ENCODE results near the gene PCDHB16.
A peak's percentile ranks its signal among the peaks of the same experiment; 100 is the strongest.
"Not testable (repeated sequence)": the region's sequence is repeated elsewhere in the genome, so short reads cannot be mapped to it uniquely, and the experiment has no call there.

PCDHB16 gene

DNA sequence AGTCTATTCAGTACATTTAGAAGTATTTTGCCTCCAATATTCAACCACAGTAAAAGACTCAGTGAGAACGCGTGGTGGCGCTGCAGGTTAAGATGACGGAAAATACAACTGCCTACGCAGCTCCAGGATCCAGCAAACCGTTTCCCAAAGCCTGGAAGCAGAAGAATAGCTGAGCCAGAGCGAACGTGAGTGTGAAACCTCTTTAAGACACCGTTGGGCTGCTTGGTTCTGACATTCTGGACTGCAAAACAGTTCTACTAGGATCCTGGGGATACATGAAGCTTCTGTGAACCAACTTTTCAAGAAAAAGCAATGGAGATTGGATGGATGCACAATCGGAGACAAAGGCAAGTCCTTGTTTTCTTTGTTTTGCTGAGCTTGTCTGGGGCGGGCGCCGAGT is at the start of gene PCDHB16:
TSS of gene PCDHB16 (plus strand) at position 140 of the 400 bp plus-strand sequence. CDS start at position 313, 173 bp downstream.
- DNase-seq (ENCODE audit: low spot score): no peak
- Histone ChIP-seq H3K27ac (peak within 1 kb of the TSS; percentile 39 to 46), H3K4me3 (peak within 1 kb of the TSS; percentile 61)
- TF ChIP-seq, protein P1, sequence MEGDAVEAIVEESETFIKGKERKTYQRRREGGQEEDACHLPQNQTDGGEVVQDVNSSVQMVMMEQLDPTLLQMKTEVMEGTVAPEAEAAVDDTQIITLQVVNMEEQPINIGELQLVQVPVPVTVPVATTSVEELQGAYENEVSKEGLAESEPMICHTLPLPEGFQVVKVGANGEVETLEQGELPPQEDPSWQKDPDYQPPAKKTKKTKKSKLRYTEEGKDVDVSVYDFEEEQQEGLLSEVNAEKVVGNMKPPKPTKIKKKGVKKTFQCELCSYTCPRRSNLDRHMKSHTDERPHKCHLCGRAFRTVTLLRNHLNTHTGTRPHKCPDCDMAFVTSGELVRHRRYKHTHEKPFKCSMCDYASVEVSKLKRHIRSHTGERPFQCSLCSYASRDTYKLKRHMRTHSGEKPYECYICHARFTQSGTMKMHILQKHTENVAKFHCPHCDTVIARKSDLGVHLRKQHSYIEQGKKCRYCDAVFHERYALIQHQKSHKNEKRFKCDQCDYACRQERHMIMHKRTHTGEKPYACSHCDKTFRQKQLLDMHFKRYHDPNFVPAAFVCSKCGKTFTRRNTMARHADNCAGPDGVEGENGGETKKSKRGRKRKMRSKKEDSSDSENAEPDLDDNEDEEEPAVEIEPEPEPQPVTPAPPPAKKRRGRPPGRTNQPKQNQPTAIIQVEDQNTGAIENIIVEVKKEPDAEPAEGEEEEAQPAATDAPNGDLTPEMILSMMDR (IDR thresholded peaks at IDR 0.05): no peak

DNA sequence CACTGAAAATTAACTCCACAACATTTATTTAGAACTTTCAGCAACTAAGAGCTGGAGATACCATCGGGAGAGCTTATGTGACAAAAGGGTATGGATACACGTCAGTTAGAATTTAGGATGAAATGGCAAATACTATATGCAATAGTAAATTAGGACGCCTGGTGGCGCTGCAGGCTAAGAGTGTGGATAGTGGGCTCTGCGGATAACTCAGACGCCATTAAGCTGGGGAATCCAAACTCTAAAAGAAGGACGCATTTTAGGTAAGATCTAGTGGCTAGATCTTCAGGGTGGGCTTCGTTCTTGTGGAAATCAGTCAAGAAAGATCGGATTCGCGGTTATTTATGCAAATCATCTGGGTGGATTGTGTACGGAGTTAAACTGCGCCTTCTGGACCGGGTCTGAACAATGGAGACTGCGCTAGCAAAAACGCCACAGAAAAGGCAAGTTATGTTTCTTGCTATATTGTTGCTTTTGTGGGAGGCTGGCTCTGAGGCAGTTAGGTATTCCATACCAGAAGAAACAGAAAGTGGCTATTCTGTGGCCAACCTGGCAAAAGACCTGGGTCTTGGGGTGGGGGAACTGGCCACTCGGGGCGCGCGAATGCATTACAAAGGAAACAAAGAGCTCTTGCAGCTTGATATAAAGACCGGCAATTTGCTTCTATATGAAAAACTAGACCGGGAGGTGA is 47.0 kb upstream of the PCDHB16 start, which contains the start of gene PCDHB5:
TSS of gene PCDHB5 (plus strand) at position 177 of the 688 bp plus-strand sequence. CDS start at position 406, 229 bp downstream.
- TF ChIP-seq, protein P1 (IDR thresholded peaks at IDR 0.05): peak; percentile 18
- Histone ChIP-seq H3K27ac (no peak within 1 kb of the TSS), H3K4me3 (peak within 1 kb of the TSS; percentile 52)
- no peak for DNase-seq (ENCODE audit: low spot score)

DNA sequence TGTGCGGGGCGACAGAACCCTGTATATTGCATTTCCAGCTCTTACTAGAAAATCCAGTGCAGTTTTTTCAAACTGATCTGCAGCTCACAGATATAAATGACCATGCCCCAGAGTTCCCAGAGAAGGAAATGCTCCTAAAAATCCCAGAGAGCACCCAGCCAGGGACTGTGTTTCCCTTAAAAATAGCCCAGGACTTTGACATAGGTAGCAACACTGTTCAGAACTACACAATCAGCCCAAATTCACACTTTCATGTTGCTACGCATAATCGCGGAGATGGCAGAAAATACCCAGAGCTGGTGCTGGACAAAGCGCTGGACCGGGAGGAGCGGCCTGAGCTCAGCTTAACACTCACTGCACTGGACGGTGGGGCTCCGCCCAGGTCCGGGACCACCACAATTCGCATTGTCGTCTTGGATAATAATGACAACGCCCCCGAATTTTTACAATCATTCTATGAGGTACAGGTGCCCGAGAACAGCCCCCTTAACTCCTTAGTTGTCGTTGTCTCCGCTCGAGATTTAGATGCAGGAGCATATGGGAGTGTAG is 46.4 kb upstream of the PCDHB16 start:
- peak overlapping the region; percentile 52 for H3K4me3 ChIP-seq
- H3K27ac ChIP-seq: no peak overlapping the region
- TF ChIP-seq, protein P1 (IDR thresholded peaks at IDR 0.05): no peak
- no peak for DNase-seq (ENCODE audit: low spot score)

DNA sequence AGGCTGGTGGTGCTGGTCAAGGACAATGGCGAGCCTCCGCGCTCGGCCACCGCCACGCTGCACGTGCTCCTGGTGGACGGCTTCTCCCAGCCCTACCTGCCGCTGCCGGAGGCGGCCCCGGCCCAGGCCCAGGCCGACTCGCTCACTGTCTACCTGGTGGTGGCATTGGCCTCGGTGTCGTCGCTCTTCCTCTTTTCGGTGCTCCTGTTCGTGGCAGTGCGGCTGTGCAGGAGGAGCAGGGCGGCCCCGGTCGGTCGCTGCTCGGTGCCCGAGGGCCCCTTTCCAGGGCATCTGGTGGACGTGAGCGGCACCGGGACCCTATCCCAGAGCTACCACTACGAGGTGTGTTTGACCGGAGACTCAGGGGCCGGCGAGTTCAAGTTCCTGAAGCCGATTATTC is 44.8 kb upstream of the PCDHB16 start:
- H3K27ac ChIP-seq; DNase-seq (ENCODE audit: low spot score); H3K4me3 ChIP-seq: not testable (repeated sequence)

DNA sequence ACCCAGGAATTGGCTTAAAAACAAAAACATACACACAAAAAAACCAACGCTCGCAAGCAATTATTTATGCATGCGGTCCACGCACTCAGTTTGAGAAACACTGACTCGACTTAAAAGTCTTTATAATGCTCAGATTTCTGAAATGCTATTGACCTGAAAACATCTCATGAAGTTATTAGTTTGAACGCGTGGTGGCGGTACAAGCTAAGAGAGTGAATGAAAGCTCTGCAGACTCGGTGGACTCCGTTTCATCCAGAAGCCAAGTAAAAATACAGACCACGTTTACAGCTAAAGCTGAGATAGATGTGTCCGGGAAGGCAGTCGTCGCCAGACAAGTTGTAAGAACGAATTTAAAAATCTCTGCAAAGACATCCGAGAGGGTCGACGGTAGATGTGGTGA is 32.4 kb upstream of the PCDHB16 start, which contains the start of gene PCDHB6:
TSS of gene PCDHB6 (plus strand) at position 246 of the 400 bp plus-strand sequence. CDS start 201 bp downstream, outside the sequence.
- Histone ChIP-seq H3K4me3 (peak within 1 kb of the TSS; percentile 54), H3K27ac (no peak within 1 kb of the TSS)
- TF ChIP-seq, protein P1 (IDR thresholded peaks at IDR 0.05): no peak
- DNase-seq (ENCODE audit: low spot score): no peak

DNA sequence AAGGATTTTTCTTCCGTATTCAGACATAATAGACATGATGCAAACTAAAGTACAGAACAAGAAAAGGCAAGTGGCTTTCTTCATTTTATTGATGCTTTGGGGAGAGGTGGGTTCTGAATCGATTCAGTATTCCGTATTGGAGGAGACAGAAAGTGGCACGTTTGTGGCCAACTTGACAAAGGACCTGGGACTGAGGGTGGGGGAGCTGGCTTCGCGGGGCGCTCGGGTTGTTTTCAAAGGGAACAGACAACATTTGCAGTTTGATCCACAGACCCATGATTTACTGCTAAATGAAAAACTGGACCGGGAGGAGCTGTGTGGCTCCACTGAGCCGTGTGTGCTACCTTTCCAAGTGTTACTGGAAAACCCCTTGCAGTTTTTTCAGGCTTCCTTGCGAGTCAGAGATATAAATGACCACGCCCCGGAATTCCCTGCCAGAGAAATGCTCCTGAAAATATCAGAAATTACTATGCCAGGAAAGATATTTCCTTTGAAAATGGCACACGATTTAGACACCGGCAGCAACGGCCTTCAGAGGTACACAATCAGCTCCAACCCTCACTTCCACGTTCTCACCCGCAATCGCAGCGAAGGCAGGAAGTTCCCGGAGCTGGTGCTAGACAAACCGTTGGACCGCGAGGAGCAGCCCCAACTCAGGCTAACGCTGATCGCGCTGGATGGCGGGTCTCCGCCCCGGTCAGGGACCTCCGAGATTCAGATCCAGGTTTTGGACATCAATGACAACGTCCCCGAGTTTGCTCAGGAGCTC is 31.8 kb upstream of the PCDHB16 start:
- Histone ChIP-seq H3K27ac (no peak overlapping the region), H3K4me3 (peak overlapping the region; percentile 54)
- DNase-seq (ENCODE audit: low spot score): no peak
- TF ChIP-seq, protein P1 (IDR thresholded peaks at IDR 0.05): no peak

DNA sequence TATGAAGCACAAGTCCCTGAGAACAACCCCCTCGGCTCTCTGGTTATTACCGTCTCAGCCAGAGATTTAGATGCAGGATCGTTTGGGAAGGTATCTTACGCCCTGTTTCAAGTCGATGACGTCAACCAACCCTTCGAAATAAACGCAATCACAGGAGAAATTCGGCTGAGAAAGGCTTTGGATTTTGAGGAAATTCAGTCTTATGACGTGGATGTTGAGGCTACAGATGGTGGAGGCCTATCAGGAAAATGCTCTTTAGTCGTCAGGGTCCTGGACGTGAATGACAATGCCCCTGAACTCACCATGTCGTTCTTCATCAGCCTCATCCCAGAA is 31.2 kb upstream of the PCDHB16 start:
- Histone ChIP-seq H3K27ac (no peak overlapping the region), H3K4me3 (peak overlapping the region; percentile 54)
- no peak for DNase-seq (ENCODE audit: low spot score)
- TF ChIP-seq, protein P1 (IDR thresholded peaks at IDR 0.05): no peak

DNA sequence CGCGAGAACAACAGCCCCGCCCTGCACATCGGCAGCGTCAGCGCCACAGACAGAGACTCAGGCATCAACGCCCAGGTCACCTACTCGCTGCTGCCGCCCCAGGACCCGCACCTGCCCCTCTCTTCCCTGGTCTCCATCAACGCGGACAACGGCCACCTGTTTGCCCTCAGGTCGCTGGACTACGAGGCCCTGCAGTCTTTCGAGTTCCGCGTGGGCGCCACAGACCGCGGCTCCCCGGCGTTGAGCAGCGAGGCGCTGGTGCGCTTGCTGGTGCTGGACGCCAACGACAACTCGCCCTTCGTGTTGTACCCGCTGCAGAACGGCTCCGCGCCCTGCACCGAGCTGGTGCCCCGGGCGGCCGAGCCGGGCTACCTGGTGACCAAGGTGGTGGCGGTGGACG is 30.6 kb upstream of the PCDHB16 start:
- not testable (repeated sequence) for H3K27ac ChIP-seq; H3K4me3 ChIP-seq; DNase-seq (ENCODE audit: low spot score)

DNA sequence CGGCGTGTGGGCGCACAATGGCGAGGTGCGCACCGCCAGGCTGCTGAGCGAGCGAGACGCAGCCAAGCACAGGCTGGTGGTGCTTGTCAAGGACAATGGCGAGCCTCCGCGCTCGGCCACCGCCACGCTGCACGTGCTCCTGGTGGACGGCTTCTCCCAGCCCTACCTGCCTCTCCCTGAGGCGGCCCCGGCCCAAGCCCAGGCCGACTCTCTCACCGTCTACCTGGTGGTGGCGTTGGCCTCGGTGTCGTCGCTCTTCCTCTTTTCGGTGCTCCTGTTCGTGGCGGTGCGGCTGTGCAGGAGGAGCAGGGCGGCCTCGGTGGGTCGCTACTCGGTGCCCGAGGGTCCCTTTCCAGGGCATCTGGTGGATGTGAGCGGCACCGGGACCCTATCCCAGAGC is 30.1 kb upstream of the PCDHB16 start:
- not testable (repeated sequence) for H3K27ac ChIP-seq; H3K4me3 ChIP-seq; DNase-seq (ENCODE audit: low spot score)

All from coronary artery (tissue), 2 donors.